ENCODE data around the gene ESPN.
A peak's percentile ranks its signal among the peaks of the same experiment; 100 is the strongest.

ESPN gene

DNA sequence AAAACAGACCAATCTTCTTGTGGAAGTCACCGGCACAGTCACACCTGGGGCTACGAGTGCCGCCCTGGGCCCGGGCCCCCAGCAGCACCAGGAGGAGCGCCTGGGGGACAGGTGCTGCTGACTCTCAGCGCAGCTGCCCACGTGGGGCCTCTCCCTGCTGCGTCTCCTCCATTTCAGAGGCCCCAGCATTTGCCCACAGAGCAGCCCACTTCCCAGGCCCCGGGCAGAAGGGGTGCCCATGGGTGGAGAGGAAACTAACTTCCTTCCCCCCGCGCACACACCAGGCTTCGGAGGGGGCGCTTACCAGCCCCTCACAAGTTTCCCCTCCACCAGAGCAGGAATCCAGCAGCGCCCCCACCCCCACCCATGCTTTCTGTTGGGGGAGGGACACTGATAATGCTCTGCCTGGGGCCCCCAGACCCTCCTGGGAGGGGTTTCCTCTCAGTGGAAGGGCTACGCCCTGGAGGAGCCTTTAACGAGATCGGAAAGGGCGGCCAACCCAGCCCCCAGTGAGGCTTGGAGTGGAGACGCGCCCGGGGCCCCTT is 41.0 kb downstream of the ESPN start:
- DNase-seq (ENCODE audit: low read depth) = peak; percentile 44

DNA sequence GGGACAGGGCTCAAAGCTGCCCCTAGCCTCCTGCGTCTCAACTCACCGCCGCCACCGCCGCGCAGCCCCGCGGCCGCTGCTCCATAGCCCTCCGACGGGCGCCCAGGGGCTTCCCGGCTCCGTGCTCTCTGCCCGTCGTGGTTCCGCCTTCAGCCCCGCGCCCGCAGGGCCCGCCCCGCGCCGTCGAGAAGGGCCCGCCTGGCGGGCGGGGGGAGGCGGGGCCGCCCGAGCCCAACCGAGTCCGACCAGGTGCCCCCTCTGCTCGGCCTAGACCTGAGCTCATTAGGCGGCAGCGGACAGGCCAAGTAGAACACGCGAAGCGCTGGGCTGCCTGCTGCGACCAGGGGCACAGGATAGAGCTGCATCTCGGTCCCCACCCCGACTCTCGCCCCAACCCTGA is 41.4 kb downstream of the ESPN start, which contains the start of gene TNFRSF25:
Gene TNFRSF25, minus strand, starts transcription at position 151 of the 400 bp plus-strand sequence. Its CDS starts 66 bp downstream, at position 85.
- DNase-seq (ENCODE audit: low read depth) = peak; percentile 57

DNA sequence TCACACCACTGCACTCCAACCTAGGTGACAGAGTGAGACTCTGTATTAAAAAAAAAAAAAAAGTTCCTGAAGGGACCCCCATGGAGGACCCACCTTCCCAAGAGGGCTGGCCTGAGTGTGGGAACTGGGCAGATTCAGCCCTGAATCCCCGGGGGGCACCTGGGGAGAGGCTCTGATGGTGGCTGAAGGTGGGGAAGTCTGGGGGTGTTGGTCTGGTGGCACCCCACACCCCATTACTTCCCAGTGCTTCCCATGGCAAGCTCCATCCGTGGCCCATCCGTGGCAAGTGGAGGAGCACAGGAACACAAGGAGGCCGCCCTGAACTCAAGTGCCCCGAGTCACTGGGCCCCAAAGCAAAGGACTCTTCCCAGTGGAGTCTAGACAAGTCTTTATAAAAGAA is 42.2 kb downstream of the ESPN start:
- no peak for DNase-seq (ENCODE audit: low read depth)

DNA sequence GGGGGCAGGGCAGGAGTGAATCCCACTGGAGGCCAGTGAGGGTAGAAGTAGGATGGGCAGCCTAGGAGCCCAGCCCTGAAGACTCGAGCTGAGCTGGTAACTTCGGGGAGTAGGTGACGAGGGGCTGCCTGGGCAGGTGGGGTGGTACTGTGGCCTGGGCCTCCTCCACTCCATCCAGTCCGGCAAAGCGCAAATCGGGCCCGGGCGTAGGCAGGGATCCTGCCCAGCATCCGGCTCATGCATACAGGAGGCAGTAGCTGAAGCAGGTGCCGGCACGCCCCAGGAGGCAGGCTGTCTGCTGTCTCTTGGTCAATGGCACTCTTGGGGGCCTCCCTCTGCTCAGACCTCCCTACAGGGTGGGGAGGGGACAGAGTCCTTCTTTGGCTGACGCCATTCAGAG is 42.6 kb downstream of the ESPN start:
- no peak for DNase-seq (ENCODE audit: low read depth)

DNA sequence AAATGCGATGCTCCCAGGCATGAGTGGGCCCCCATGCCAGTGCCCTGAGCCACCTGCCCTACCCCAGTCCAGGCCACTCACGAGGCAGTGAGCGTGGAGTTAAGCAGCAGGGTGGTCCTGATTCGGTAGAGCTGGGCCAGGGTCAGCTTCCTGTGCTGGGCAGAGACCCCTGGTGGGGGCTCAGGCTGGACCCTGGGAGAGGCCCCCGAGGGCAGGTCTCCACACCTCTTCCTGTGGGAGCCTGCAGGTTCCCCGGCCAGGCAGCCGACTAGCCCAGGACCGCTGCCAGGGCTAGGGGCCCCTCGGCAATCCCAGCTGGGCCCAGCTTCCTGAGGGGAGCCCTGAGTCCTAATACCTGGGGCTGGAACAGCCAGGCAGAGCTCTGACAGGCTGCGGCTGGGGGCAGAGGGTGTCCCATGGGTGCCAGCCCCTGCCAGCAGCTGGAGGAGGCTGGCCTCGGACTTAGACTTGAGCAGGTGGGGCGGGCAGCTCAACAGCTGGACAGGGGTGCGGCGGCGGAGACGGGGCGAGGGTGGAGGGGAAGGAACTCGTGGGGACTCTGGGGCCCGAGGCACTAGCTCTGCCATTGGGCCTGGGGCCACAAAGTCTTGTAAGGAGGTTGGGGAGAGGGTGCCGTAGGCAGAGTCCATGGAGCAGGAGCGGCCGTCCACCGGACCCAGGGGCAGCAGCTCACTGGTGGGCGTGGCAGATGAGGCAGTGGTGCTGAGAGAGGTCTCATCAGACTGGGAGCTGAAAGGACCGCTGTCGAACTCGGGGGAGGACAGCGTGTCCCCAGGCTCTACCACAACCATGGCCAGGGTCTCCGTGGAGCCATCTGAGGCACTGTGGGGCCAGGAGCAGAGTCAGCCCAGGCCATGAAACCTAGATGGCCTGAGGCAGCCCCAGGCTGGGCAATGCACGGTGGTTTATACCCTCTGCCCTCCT is 43.4 kb downstream of the ESPN start:
- no peak for DNase-seq (ENCODE audit: low read depth)

DNA sequence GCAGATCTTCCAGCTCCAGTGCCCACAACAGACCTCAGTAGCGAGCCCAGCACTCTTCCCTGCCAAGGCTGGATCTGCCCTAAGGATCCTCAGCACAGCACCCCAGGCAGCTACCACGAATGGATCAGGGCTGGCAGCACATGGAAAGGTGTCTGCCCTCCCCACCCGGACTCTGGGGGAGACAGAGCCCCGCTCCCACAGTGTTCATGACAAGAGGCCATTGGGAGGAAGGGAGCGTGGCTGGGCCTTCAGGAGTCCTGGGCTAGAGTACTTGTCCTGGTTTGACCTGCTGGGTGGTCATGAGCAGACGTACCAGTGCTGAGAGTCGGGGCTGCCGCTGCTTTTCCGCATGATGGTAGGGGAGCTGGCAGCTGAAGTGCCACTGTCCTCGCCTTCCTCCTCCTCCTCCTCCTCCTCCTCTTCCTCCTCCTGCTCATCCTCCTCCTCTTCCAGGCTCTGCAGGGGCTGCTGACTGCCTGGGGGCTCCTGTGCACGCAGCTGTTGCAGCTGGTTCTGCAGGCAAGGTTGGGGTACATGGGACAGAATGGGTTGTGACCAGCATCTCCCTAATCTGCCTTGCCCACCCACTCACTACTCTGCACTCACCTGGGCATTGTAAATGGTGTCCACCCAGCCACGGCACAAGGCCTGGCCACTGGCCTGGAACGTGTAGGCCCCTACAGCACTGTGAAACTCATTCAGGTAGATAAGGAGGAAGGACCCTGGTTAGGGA is 44.3 kb downstream of the ESPN start:
- DNase-seq (ENCODE audit: low read depth) = no peak

DNA sequence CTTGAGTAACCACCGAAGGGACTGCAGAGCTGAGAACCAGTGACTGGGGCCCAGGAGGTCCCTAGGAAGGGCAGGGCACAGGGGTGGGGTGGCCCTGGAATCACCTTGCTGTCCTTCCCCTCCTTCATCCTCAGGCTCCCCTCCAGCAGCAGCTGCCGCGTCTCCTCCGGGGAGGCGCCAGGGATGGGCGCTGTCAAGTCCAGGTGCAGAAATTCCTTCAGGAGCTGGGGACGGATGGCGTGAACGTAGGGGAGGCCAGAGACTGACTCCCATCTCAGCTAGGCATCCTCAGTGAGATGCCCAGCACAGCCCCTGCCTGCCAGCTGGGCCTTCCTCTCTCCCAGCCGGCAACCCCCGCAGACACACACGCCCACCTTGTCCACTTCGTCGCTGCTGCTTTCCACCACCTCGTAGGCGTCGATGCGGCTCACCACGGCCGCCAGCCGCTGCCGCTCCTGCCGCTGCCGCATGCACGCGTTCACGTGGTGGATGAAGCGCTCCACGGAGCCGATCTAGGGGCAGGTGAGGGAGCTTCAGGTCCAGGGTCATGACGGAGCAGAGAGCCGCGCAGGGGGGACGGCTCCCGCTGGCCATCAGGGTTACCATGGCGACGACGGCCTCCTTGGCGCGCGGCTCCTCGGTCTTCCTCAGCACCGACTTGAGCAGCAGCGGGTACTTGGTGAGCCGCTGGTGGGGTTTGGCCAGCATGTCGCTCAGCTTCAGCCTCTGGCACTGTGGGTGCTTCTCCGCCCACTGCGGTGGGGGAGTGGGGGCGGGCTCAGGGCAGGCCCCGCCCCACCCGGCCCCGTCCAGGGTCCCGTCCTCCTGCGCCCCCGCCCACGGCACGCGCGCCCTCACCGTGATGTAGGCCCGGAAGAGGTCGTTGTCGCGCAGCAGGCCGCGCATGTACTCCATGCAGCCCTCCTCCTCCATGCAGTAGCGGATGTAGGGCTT is 45.8 kb downstream of the ESPN start:
- DNase-seq (ENCODE audit: low read depth) = no peak

DNA sequence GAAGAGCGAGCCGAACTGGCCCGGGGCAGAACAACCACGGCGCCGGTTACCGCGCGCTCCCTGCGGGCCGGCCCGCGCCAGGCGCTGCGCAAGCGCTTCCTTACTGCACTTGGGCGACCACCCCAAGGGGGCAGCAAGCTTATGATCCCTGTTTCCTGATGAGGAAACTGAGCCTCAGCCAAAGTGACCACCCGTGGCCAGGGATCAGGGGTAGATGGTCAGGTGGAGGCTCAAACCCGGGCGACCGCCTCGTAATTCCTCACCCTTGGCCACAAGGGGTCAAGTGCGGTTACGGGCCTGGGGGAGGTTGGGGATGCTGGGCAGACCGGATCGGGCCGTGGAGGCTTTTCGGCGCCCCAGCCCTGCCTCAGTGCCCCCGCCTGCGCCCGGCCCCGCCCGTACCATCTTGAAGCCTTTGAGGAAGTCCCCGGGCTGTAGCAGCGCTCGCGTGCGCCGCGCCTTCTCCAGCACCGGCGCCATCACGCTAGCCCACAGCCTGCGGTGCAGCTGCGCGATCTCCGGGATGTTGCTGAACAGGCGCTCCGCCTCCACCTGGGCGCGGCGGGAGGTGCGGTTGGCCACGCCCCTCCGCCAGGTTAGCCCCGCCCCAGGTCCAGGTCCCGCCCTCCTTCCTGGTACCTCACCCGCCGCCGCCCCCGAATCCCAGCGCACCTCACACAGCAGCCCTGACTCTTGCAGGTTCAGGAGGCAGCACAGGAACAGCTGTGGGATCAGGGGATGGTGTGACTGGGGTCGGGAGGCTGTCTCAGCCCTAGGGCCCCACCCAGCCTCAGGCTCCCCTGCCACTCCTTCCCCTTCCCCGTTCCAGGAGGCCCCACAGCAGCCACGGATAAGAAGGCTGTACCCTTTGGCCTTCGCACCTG is 46.8 kb downstream of the ESPN start:
- no peak for DNase-seq (ENCODE audit: low read depth)

DNA sequence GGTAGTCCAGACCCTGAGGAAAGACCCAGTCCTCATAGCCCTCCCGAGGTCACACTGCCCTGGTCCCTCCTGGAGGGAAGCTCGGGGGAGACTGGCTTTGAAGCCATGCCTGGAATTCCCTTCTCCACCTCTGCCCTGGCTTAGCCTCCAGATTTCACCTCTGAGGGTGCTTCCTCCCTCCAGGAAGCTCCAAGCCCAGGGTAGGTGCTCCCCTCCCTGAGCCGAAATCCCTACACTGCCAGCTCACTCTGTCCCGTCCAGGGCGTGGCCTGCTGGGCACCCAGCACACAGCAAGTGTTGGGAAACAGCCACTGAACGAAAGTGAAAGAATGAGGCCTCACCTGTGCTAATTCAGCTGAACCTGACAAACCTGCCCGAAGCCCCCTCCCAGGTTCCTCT is 47.4 kb downstream of the ESPN start:
- no peak for DNase-seq (ENCODE audit: low read depth)

DNA sequence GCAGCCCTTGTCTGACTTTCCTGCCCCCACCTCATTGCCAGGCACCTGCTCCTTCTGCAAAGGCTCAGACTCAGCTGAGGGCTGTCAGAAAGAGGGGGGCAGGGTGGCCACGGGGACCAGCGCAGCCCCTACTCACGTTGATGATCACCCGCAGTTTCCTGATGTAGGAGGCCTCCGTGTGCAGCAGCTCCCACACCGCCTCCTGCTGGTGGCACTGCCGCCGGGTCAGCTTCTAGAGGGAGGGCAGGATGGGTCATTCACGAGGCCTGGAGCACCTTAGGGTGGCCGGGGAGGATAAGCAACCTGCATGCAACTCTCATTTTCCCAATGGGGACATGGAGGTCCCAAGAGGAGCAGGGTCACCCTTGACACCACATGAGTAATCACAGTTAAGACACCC is 47.8 kb downstream of the ESPN start:
- DNase-seq (ENCODE audit: low read depth) = no peak

DNA sequence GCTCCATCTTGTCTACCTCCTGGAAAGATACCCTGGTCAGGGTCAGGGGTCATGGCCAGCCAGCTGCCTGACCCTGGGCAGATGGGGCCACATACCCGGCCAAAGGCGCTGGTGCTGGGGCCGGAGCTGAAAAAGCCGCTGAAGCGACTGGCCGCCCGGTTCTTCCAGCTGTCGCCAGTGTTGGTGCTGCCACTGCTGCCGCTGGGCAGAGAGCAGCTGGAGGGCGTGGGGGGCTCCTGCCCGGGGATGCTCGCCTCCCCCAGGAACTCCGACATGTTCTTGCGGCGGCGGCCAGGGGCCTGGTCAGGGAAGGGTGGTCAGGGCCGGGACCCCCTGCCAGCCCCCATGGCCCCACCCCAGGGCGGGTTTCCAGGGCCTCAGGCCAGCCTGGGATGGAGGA is 48.6 kb downstream of the ESPN start:
- DNase-seq (ENCODE audit: low read depth) = no peak

DNA sequence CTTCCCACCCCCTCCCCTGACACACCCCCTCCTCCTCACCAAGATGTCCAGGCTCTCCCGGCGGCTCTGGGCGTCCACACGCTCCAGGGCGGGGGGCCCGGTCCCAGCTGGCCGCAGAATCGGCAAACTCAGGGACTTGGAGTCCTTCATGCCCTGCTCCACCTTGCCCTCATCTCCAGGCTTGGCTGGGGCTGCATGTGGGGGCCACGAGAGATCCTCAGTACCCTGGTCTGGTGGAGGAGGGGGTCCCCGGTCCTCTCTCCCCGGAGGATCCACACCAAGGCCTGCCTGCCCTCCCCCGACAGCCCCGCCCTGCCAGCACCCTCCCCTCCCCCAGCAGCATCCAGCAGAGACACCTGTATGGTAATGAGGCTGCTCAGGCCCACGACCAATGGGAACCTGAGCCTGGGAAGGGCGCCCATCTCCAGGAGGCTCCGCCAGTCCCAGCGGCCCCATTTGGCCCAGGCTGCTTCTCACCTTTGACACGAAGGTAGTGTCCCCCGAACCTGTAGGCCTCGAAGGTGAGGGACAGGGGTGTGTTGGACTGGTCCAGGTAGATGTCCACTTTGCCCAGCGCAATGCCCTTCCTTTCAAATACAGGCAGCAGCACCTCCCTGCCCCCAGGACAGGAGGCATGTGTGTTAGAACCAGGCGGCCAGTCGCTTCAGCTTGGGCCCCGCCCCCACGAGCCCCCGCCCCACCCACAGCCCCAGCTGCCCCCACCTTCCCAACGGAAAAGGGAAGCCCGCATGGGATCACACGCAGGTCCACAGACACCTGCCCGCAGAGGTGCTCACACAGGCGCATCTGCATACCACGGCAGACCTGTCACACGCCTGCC is 49.6 kb downstream of the ESPN start:
- DNase-seq (ENCODE audit: low read depth) = no peak

DNA sequence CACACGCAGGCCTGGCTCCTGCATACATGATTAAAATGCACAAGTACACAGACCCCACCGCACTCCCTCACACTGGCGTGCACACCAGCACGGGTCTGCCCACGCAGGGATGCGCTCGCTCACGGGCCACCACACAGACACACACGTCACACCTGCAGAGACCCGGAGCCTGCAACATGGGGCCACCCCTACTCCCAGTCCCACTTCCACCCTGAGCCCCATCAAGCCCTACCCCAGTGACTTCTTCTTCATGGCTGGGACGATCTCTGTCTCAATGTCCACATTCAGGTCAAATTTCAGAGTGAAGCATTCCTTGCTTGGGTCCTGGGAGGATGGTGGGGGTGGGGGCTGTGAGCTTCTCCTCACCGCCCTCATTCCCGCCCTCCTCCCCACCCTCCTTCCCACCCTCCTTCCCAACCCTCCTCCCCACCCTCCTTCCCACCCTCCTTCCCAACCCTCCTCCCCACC is 50.3 kb downstream of the ESPN start:
- DNase-seq (ENCODE audit: low read depth) = no peak

DNA sequence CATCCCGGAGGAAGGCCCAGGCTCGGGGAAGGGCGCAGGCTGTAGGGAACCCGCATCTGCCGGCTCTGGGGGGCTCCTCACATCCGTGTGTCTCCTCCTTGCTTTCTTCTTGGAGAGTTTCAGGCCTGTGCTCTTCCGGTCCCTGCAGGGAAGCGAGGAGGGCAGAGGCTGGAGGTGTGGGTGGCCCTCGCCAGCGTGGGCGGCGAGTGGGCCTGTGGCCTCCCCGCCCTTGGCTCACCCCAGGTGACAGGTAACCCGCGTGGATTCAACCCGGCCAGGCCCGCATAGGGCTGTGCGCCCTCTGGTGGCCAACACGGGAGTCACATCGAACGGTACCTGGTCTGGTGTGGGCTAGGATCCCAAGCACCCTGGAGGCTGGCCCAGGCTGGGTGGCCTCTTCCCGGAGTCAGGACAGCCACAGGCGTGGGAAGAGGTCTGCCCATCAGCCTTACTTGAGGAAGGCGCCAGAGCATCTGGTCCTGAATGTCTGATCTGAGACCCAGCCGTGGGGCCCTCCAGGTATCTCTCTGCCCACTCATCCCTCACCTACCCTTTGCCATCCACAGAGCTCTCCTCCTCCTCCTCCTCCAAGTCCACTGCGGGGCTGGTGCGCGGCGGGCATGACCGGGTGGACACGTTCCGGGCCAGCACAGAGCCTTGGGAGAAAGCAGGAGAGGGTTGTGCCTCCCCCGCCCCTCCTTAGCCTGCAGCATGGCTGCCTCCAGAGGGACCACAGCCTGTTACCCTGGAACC is 51.0 kb downstream of the ESPN start:
- peak; percentile 72 for DNase-seq (ENCODE audit: low read depth)

DNA sequence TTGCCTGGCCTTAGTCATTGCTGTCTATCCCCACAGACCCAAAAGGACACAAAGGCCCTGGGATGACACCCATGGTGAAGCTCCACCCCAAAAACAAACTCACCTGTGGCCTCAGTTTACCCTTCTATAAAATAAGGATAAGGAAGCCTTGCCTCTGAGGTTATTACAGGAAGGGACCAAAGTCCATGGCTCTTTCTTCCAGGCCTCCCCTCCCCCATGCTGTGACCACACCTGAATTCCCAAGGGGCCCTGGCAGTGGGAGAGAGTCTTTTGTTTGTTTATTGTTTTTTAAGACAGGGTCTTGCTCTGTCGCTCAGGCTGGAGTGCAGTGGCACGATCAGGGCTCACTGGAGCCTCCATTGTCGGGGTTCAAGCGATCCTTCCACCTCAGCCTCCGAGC is 51.9 kb downstream of the ESPN start:
- no peak for DNase-seq (ENCODE audit: low read depth)

DNA sequence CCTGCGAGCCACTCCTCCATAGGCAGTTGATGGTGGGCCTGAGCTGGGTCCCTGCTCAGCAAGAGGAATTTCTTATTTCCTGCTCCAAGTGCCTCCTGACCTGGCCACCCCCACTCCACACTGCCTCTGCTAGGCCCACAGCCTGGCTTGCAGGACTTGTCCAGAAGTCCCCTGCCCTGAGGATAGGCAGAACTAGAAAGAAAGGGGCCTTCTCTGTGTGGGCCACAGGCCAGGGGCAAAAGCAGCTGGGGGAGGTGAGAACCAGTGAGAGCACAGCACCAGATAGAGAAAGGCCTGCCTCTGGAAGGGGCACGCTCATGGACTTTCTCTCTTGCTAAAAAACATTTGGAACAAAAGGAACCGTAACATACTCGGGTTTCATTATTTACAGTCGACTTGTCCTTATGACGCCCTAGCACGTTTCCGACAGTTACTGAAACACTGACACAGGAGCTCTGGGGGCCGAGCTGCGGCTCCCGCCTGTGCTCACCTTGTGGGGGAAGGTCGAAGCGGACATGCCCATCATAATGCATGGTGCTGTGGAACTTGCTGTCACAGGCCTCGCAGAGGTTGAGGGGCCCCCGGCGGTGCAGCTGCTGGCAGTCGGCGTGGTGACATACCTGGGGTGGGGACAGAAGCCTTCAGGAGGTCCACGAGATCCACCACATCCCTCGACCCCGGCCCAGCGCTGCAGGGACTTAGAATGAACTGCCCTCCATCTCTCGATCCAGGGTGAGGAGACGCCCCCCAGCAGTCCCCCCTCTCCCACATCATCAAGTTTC is 52.7 kb downstream of the ESPN start:
- no peak for DNase-seq (ENCODE audit: low read depth)

DNA sequence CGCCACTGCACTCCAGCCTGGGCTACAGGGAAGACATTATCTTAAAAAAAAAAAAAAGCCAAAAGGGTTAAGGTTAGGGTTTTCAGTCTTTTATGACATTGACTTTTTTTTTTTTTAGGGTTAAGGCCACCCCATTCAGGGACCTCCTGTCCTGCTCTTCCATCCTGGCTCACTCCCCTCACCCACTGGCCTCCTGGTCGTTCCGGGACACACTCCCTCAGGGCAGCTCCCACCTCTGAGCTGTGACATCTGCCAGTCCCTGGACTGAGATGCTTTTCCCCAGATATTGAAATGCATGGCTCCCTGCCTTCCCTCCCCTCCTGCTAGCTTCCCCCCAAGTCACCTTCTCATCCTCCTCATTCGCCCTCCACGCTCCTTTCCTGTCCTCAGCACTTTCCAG is 57.2 kb downstream of the ESPN start:
- no peak for DNase-seq (ENCODE audit: low read depth)

All from stimulated activated CD4-positive, alpha-beta T cell treated with anti-CD3 and anti-CD28 coated beads, Interleukin-2, amount 100 ng/mL, for 4 hours (primary cell).